WTC11 (cell line): Measurements from ENCODE around the gene TVP23C. TPM values are rescaled to one million over a fixed set of nuclear protein-coding genes. Genes with fewer than 3 reads are reported as not detected.

ENCODE experiments used
- ATAC-seq: fragments of 200-7000 bp; cut with Tn5 transposase; 2 replicates; pipeline ENCODE4 v1.10.0; 2021; ENCODE audit warnings: mild to moderate bottlenecking, moderate library complexity
- CTCF ChIA-PET: fragments of 300-600 bp; sonication (Branson Sonifier 250); formaldehyde crosslinking; loops from one replicate; lab custom pipeline; 2021; ENCODE audit warnings: antibody characterized with exemption; lab: Charles Lee
- POLR2A ChIA-PET: fragments of 350-600 bp; sonication (Branson Sonifier 250); formaldehyde crosslinking; loops from one replicate; lab custom pipeline; 2021; ENCODE audit warnings: antibody characterized with exemption; lab: Charles Lee
- DNase-seq: peaks from one replicate; pipeline ENCODE4 v3.0.0; 2021; ENCODE audit warnings: low spot score
- H3K27ac Mint-ChIP-seq: 2 replicates; pipeline ENCODE4 v1.8.0; 2021; ENCODE audit warnings: mixed read lengths
- H3K27me3 Mint-ChIP-seq: 2 replicates; pipeline ENCODE4 v1.8.0; 2021; ENCODE audit warnings: low read depth, mild to moderate bottlenecking, moderate library complexity, mixed read lengths
- H3K36me3 Mint-ChIP-seq: 2 replicates; pipeline ENCODE4 v1.8.0; 2021; ENCODE audit warnings: mixed read lengths
- H3K4me1 Mint-ChIP-seq: 2 replicates; pipeline ENCODE4 v1.8.0; 2022; ENCODE audit warnings: mixed read lengths
- H3K4me3 Mint-ChIP-seq: 2 replicates; pipeline ENCODE4 v1.8.0; 2021; ENCODE audit warnings: mild to moderate bottlenecking, moderate library complexity, mixed read lengths
- H3K9me3 Mint-ChIP-seq: 2 replicates; pipeline ENCODE4 v1.8.0; 2021; ENCODE audit warnings: mixed read lengths
- CBFB ChIP-seq: sonication (generic); formaldehyde crosslinking; IDR thresholded peaks from 2 replicates; pipeline ENCODE4 v1.8.1; 2022; ENCODE audit warnings: mild to moderate bottlenecking, low read depth, missing genetic modification reagents
- CREB1 ChIP-seq: sonication (generic); formaldehyde crosslinking; IDR thresholded peaks from 2 replicates; pipeline ENCODE4 v1.8.0; 2023; ENCODE audit warnings: mild to moderate bottlenecking, missing genetic modification reagents
- FOXJ3 ChIP-seq: sonication (generic); formaldehyde crosslinking; IDR thresholded peaks from 2 replicates; pipeline ENCODE4 v1.9.0; 2021; ENCODE audit warnings: missing genetic modification reagents, mild to moderate bottlenecking, borderline replicate concordance
- FOXP1 ChIP-seq: sonication (generic); formaldehyde crosslinking; IDR thresholded peaks from 2 replicates; pipeline ENCODE4 v1.8.0; 2022; ENCODE audit warnings: missing genetic modification reagents, mild to moderate bottlenecking, moderate library complexity, borderline replicate concordance
- JUN ChIP-seq: sonication (generic); formaldehyde crosslinking; IDR thresholded peaks from 2 replicates; pipeline ENCODE4 v1.8.0; 2023; ENCODE audit warnings: mild to moderate bottlenecking, missing genetic modification reagents
- NR1H2 ChIP-seq: sonication (generic); formaldehyde crosslinking; IDR thresholded peaks from 2 replicates; pipeline ENCODE4 v1.9.0; 2021; ENCODE audit warnings: mild to moderate bottlenecking, moderate library complexity, missing genetic modification reagents
- NR3C1 ChIP-seq: sonication (generic); formaldehyde crosslinking; conservative IDR thresholded peaks from 2 replicates; pipeline ENCODE4 v1.8.1; 2023; ENCODE audit warnings: low read depth, mild to moderate bottlenecking, missing genetic modification reagents
- OVOL2 ChIP-seq: fragments of 250-450 bp; sonication (Bioruptor Pico); IDR thresholded peaks from 2 replicates; pipeline ENCODE4 v1.9.0; 2021; ENCODE audit warnings: mild to moderate bottlenecking, borderline replicate concordance
- TP53 ChIP-seq: sonication (generic); formaldehyde crosslinking; IDR thresholded peaks from 2 replicates; pipeline ENCODE4 v1.8.1; 2023; ENCODE audit warnings: mild to moderate bottlenecking, missing genetic modification reagents
- ZBTB21 ChIP-seq: sonication (generic); formaldehyde crosslinking; IDR thresholded peaks from 2 replicates; pipeline ENCODE4 v1.8.1; 2023; ENCODE audit warnings: mild to moderate bottlenecking, missing genetic modification reagents, borderline replicate concordance
- ZNF121 ChIP-seq: sonication (generic); formaldehyde crosslinking; IDR thresholded peaks from 2 replicates; pipeline ENCODE4 v1.8.0; 2023; ENCODE audit warnings: missing genetic modification reagents
- ZNF138 ChIP-seq: sonication (generic); formaldehyde crosslinking; conservative IDR thresholded peaks from 2 replicates; pipeline ENCODE4 v1.8.1; 2022; ENCODE audit warnings: mild to moderate bottlenecking, moderate library complexity, missing genetic modification reagents
- ZNF396 ChIP-seq: fragments of 250-450 bp; sonication (Bioruptor Pico); IDR thresholded peaks from 2 replicates; pipeline ENCODE4 v1.8.0; 2021; ENCODE audit warnings: mild to moderate bottlenecking, moderate library complexity, borderline replicate concordance
- total RNA-seq: library from RNA; stranded (reverse); gene quantifications from 3 replicates; pipeline ENCODE4 v1.2.3, GENCODE V29; 2021
- TF ChIP-seq, protein P1 (sequence below): sonication (generic); formaldehyde crosslinking; IDR thresholded peaks from 2 replicates; pipeline ENCODE4 v1.8.0; 2022; ENCODE audit warnings: mild to moderate bottlenecking, missing genetic modification reagents
- TF ChIP-seq, protein P2 (sequence below): sonication (generic); formaldehyde crosslinking; IDR thresholded peaks from 2 replicates; pipeline ENCODE4 v1.8.1; 2023; ENCODE audit warnings: mild to moderate bottlenecking, missing genetic modification reagents
- TF ChIP-seq, protein P3 (sequence below): fragments of 250-450 bp; sonication (Bioruptor Pico); IDR thresholded peaks from 2 replicates; pipeline ENCODE4 v1.8.0; 2021; ENCODE audit warnings: mild to moderate bottlenecking
- TF ChIP-seq, protein P4 (sequence below): sonication (generic); formaldehyde crosslinking; IDR thresholded peaks from 2 replicates; pipeline ENCODE4 v1.8.1; 2022; ENCODE audit warnings: missing genetic modification reagents, borderline replicate concordance

TVP23C gene
- total RNA-seq, 1 experiment from 2014 or later = 16.9 TPM

DNA sequence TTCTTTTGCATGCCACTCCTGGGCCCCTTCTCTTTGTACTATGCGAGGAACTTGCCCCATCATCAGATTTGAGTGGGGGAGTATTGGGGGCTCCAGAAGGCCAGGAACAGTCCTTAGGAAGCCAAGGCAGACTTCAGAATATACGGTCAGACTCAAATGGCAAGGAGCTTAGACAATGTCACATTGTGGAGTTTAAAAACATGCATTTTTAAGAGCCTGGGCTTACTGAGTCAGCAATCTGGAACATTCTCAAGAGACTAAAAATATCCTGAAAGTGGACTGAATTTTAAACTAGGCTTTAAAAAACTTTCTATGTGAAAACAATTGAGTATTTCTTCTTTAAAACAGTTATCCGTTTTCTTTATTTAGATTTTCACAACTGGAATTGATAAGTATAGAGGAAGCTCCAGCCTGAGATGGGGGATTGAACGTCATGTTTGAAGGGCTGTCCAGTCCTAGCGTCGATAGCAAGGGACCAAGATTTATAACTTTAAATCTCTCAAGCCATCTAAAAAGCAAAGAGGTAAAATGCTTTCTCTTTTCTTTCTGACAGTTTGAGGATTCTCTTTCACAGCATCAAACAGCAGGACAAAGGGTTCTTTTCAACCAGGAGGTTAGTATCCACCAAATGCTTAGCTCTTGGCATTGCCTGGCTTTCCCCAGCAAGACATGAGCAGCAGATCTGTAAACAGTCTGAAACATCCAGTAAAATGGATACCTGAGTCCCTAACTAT, 50.1 kb downstream of the TVP23C start:
- CTCF ChIA-PET = interaction anchor here (1.5 kb wide), 1 partner anchor 10 kb away, joined by 10 read pairs; no protein-coding TSS in a partner anchor
- H3K4me3 Mint-ChIP-seq = no peak overlapping the region
- peaks cover 33% of the 10 kb centered on the region for H3K36me3 Mint-ChIP-seq
- no peaks in the 10 kb centered on the region for H3K9me3 Mint-ChIP-seq
- TF ChIP-seq TP53 = no peak
- TF ChIP-seq, protein P1, sequence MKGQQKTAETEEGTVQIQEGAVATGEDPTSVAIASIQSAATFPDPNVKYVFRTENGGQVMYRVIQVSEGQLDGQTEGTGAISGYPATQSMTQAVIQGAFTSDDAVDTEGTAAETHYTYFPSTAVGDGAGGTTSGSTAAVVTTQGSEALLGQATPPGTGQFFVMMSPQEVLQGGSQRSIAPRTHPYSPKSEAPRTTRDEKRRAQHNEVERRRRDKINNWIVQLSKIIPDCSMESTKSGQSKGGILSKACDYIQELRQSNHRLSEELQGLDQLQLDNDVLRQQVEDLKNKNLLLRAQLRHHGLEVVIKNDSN (CRISPR knock-in tag) = no peak
- no peak for TF ChIP-seq ZNF121 (CRISPR knock-in tag)
- TF ChIP-seq OVOL2 (CRISPR knock-in tag) = no peak
- TF ChIP-seq JUN (CRISPR knock-in tag) = no peak
- no peak for TF ChIP-seq ZNF138 (CRISPR knock-in tag)
- no peak for TF ChIP-seq NR3C1 (CRISPR knock-in tag)
- no peak for TF ChIP-seq ZBTB21 (CRISPR knock-in tag)
- TF ChIP-seq, all 79 proteins: peak for 0
- no peaks in the 10 kb centered on the region for H3K4me1 Mint-ChIP-seq
- no peak for DNase-seq
- H3K27ac Mint-ChIP-seq = no peak overlapping the region
- POLR2A ChIA-PET = no interaction called here
- H3K27me3 Mint-ChIP-seq = no peaks in the 10 kb centered on the region
- ATAC-seq = no peak

DNA sequence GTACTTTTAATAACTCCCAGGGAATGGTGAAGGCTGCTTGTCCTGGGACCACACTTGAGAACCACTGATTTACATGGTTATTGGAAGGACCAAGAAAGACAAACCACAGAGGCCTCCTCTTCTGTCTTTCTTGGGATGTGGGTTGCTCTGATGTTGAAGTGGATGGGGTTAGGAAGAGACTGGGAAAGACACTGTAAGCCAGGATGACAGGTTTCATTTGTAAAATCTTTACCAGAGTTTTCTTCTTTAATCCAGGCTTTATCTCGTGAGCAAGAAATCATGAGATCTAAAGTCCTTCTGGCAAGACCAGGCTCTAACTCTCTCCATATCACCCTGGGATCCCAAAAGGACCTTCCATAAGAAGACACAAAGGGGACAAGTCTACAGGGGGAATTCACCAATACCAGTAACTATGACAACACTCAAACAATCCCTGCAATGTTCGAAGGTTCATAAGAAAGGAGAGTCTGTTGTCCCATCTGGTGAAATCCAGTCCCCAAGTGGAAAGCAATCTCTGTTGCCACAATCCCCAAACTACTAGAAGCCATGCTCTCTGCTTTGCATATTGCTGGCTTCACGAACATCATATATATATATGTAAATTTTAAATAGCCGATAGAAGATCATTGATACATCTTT, 51.1 kb downstream of the TVP23C start:
- POLR2A ChIA-PET = no interaction called here
- no peak overlapping the region for H3K27ac Mint-ChIP-seq
- H3K36me3 Mint-ChIP-seq = peaks cover 37% of the 10 kb centered on the region
- no peak overlapping the region for H3K4me3 Mint-ChIP-seq
- H3K9me3 Mint-ChIP-seq = peaks cover 4% of the 10 kb centered on the region
- CTCF ChIA-PET = interaction anchor here (1.6 kb wide), 1 partner anchor 9 kb away, joined by 6 read pairs; no protein-coding TSS in a partner anchor
- no peaks in the 10 kb centered on the region for H3K27me3 Mint-ChIP-seq
- H3K4me1 Mint-ChIP-seq = no peaks in the 10 kb centered on the region
- no peak for DNase-seq
- ATAC-seq = no peak
- TF ChIP-seq, protein P2, sequence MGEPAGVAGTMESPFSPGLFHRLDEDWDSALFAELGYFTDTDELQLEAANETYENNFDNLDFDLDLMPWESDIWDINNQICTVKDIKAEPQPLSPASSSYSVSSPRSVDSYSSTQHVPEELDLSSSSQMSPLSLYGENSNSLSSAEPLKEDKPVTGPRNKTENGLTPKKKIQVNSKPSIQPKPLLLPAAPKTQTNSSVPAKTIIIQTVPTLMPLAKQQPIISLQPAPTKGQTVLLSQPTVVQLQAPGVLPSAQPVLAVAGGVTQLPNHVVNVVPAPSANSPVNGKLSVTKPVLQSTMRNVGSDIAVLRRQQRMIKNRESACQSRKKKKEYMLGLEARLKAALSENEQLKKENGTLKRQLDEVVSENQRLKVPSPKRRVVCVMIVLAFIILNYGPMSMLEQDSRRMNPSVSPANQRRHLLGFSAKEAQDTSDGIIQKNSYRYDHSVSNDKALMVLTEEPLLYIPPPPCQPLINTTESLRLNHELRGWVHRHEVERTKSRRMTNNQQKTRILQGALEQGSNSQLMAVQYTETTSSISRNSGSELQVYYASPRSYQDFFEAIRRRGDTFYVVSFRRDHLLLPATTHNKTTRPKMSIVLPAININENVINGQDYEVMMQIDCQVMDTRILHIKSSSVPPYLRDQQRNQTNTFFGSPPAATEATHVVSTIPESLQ = no peak
- no peak for TF ChIP-seq FOXP1
- no peak for TF ChIP-seq CREB1 (CRISPR knock-in tag)
- TF ChIP-seq, protein P3, sequence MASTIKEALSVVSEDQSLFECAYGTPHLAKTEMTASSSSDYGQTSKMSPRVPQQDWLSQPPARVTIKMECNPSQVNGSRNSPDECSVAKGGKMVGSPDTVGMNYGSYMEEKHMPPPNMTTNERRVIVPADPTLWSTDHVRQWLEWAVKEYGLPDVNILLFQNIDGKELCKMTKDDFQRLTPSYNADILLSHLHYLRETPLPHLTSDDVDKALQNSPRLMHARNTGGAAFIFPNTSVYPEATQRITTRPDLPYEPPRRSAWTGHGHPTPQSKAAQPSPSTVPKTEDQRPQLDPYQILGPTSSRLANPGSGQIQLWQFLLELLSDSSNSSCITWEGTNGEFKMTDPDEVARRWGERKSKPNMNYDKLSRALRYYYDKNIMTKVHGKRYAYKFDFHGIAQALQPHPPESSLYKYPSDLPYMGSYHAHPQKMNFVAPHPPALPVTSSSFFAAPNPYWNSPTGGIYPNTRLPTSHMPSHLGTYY (CRISPR knock-in tag) = no peak
- TF ChIP-seq CBFB (CRISPR knock-in tag) = no peak
- TF ChIP-seq ZNF396 (CRISPR knock-in tag) = no peak
- no peak for TF ChIP-seq NR1H2 (CRISPR knock-in tag)
- TF ChIP-seq, protein P4, sequence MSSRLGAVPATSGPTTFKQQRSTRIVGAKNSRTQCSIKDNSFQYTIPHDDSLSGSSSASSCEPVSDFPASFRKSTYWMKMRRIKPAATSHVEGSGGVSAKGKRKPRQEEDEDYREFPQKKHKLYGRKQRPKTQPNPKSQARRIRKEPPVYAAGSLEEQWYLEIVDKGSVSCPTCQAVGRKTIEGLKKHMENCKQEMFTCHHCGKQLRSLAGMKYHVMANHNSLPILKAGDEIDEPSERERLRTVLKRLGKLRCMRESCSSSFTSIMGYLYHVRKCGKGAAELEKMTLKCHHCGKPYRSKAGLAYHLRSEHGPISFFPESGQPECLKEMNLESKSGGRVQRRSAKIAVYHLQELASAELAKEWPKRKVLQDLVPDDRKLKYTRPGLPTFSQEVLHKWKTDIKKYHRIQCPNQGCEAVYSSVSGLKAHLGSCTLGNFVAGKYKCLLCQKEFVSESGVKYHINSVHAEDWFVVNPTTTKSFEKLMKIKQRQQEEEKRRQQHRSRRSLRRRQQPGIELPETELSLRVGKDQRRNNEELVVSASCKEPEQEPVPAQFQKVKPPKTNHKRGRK = no peak
- TF ChIP-seq OVOL2 (CRISPR knock-in tag) = no peak
- no peak for TF ChIP-seq FOXJ3 (CRISPR knock-in tag)
